Right renal pelvis (tissue), 4 donors: Measurements from ENCODE around the gene SRPK2. TPM values are rescaled to one million over a fixed set of nuclear protein-coding genes. Genes with fewer than 3 reads are reported as not detected.
"Not testable (repeated sequence)": the region's sequence is repeated elsewhere in the genome, so short reads cannot be mapped to it uniquely, and the experiment has no call there.

Experiments
- DNase-seq, 4 donors: peaks; one replicate each; pipeline ENCODE4 v3.0.0-alpha.2; 2013; ENCODE audit warnings: low read depth in 4 of 4, low spot score in 3 of 4, missing footprints in 1 of 4
- polyA plus RNA-seq, 4 donors: library from polyadenylated mRNA; unstranded; fragments of 120-200 nt; gene quantifications; one replicate each; pipeline ENCODE4 v1.2.1, GENCODE V29; 2013; ENCODE audit not compliant: insufficient read length in 4 of 4

SRPK2 gene
- polyA plus RNA-seq, 4 donors: 44.4 to 63.9 (median 59.5) TPM

DNA sequence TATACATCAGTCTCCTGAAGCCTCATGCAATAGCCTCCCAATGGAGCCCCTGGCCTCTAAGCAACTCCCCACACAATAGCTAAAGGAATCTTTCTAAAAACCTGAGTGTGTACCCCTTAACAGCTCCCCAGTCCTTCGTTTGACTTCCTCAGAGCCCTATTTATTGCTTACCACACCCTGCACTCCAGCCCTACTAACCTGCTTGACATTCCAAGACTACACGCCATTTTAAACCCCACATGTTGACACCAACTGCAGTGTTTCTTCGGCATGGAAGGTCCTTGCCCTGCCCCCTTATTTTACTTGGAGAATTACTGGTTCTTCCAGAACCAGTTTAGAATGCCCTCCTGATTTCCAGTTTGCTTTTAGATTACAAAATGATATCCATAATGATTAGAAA lies 10.8 kb downstream of the SRPK2 start:
- DNase-seq: no peak

GRCh38 chr7:105376908-105377533 lies 11.7 kb downstream of the SRPK2 start:
- DNase-seq: no peak

DNA sequence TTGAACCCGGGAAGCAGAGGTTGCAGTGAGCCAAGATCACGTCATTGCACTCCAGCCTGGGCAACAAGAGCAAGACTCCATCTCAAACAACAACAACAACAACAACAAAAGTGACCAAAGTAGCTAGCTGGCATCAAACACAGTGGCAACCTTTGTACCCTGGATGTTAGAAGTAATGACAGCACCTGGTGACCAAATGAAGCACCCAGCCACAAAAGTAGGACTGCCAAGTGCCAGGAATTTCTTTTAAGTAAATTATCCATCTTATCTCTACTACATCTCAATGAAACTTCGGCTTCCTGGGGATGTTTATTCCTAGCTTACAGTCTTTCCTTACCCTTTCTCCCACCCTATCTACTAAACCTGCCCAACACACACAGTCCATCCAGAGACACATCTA lies 18.8 kb downstream of the SRPK2 start:
- DNase-seq: no peak

DNA sequence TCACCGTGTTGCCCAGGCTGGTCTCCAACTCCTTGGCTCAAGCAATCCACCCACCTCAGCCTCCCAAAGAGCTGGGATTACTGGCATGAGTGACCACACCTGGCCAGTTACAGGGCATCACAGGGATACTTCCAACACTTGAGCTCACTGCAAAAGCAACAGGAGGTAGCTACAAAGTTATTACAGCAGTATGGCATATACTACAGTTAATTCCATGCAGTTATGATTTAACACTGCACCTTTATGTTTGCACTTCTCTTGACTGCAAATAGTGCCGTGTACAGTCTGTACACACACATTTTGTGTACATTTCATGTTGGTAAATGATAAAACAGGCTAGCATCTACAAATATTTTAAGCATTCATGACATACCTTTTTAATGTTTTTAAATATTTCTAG lies 21.3 kb downstream of the SRPK2 start:
- DNase-seq: no peak

GRCh38 chr7:105365541-105366534 lies 22.9 kb downstream of the SRPK2 start:
- no peak for DNase-seq

DNA sequence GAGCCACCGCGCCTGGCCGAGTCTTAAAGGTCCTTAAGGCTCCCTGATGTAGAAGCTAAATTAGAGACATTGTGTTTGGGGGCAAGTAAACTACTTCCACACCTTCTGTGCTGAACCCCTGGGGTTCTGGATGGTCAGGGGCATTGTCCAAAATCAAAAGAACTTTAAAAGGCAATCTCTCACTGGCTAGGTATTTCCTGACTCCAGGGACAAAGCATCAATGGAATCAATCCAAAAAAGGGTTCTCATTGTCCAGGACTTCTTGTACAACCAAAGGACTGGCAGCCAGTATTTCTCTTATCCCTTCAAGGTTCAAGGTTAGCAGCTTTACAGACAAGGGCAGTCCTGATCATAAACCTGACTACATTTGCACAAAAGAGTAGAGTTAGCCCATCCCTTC lies 24.0 kb downstream of the SRPK2 start:
- DNase-seq: no peak

DNA sequence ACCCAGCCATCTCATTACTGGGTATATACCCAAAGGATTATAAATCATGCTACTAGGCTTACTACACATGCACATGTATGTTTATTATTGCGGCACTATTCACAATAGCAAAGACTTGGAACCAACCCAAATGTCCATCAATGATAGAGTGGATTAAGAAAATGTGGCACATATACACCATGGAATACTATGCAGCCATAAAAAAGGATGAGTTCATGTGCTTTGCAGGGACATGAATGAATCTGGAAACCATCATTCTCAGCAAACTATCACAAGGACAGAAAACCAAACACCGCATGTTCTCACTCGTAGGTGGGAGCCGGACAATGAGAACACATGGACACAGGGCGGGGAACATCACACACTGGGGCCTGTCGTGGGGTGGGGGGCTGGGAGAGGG lies 25.1 kb downstream of the SRPK2 start:
- not testable (repeated sequence) for DNase-seq

DNA sequence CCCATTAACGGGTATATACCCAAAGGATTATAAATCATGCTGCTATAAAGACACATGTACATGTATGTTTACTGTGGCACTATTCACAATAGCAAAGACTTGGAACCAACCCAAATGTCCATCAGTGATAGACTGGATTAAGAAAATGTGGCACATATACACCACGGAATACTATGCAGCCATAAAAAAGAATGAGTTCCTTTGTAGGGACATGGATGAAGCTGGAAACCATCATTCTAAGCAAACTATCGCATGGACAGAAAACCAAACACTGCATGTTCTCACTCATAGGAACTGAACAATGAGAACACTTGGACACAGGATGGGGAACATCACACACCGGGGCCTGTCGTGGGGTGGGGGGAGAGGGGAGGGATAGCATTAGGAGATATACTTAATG lies 26.0 kb downstream of the SRPK2 start:
- DNase-seq: not testable (repeated sequence)

GRCh38 chr7:105361995-105362394 lies 26.7 kb downstream of the SRPK2 start:
- DNase-seq: not testable (repeated sequence)

DNA sequence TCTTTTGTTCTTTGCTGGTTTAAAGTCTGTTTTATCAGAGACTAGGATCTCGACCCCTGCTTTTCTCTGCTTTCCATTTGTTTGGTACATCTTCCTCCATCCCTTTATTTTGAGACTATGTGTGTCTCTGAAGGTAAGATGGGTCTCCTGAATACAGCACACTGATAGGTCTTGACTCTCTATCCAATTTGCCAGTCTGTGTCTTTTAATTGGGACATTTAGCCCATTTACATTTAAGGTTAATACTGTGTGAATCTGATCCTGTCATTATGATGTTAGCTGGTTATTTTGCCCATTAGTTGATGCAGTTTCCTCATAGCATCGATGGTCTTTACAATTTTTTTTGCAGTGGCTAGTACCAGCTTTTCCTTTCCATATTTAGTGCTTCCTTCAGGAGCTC lies 28.6 kb downstream of the SRPK2 start:
- not testable (repeated sequence) for DNase-seq

DNA sequence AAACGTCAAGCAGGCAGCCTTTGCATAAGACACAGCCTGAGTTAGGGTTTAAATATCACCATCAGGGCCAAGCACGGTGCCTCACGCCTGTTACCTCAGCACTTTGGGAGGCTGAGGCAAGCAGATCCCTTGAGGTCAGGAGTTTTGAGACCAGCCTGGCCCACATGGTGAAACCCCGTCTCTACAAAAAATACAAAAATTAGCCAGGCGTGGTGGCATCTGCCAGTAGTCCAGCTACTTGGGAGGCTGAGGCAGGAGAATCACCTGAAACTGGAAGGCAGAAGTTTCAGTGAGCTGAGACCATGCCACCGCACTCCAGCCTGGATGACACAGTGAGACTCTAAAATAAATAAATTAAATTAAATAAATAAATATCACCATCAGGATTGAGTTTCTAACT lies 33.0 kb downstream of the SRPK2 start:
- no peak for DNase-seq

DNA sequence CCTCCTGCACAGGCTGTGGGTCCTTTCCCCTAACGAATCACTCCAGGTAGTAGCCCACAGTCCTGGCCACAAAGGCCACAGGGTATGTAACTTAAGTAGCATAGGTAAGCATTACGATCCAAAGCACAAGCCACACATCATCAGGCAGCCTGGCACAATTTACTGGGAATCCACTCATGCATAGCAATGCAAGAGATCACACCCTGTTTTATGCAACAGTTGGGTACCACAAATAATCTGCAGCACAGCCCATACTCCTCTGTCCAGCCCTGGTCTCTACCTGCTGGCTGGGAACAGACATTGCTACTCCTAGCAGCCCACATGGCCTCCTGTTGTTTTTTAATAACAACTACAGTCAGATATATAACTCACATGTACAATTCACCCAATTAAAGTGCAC lies 34.3 kb downstream of the SRPK2 start:
- DNase-seq: no peak

GRCh38 chr7:105353752-105354328 lies 34.9 kb downstream of the SRPK2 start:
- no peak for DNase-seq

GRCh38 chr7:105352901-105353668 lies 35.6 kb downstream of the SRPK2 start:
- DNase-seq: no peak

DNA sequence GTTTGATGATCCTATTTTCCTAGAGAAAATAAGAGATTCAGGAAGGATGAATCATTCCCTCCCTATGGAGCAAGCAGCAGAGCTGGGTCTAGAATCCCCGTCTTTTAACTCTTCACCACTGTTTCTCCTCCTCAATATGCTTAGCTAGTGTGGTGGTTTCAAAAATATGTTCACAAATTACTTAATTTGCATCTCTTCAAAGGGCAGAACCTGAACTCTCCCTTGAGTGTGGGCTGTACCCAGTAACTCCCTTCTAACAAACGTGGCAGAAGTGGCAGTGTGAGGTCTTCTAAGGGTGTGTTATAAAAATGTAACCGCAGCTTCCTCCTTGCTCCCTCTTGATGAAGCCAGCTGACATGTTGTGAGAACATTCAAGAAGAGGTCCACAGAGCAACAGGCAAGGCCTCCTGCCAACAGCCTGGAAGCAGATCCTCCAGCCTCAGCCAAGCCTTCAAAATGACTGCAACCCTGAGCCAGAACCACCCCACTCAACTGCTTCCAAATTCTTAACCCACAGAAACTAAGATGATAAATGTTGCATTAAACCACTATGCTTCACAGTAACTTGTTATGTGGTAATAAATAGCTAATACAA lies 36.6 kb downstream of the SRPK2 start:
- DNase-seq: no peak

DNA sequence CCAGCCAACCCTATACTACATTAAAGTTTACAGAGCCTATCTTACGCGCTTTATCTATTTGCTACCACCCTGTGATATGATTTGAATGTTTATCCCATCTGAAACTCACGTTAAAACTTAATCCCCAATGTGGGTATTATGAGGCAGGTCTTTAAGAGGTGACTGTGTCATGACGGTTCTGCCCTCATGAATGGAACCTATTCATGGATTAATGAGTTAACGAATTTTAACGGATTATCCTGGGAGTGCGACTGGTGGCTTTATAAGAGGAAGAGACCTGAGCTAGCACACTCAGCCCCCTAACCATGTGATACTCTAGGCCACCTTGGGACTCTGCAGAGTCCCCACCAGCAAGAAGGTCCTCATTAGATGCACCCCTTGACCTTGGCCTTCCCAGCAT lies 37.8 kb downstream of the SRPK2 start:
- DNase-seq: no peak

- not testable (repeated sequence) for DNase-seq
Measured at GRCh38 chr7:105348177-105348576, 40.5 kb downstream of the SRPK2 start.

GRCh38 chr7:105346593-105347322 lies 42.0 kb downstream of the SRPK2 start:
- no peak for DNase-seq

DNA sequence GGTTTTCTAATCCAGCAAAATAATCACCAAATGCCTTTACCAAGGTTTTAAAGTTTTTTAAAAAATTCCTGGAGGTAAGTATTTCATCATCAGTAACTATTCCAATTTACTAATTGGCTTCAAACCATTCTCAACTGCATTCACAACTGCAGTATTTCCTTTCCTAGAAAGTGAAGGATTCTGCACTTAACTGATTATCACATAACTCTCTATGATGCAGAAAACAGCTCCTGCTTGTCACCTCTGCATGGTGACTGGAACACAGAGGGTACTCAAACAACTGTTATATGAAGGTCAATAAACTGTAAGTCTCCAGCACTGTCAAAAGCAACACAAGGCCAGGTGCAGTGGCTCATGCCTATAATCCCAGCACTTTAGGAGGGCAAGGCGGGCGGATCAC lies 42.6 kb downstream of the SRPK2 start:
- DNase-seq: no peak

DNA sequence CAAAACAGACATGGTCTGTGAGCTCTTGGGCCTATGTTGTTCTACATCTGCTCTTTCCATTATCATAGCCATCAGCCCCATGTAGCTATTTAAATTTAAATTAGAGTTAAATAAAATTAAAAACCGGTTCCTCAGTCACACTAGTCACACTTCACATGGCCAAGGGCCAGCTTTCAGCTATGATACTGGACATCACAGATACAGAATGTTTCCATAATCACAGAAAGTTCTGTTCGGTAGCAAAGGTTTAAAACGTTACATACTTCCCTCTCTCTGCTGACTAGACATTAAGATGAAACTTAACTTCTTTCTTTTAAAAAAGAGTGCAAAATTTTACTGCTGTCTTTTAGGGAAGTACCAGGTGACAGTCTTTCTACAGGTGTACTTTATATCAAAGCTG lies 43.0 kb downstream of the SRPK2 start:
- no peak for DNase-seq
